Activated T-cell treated with anti-CD3 and anti-CD28 coated beads, Interleukin-2, amount 50 U/mL, for 1 hour (primary cell): ENCODE measurements around the gene ALG14.
"Not testable (repeated sequence)": the region's sequence is repeated elsewhere in the genome, so short reads cannot be mapped to it uniquely, and the experiment has no call there.

Experiments
- DNase-seq: peaks from one replicate; pipeline ENCODE4 v3.0.0-alpha.2; 2020

ALG14 gene

GRCh38 chr1:95086949-95087533 lies 14.3 kb upstream of the ALG14 start:
- DNase-seq = no peak

- DNase-seq = no peak
Measured at GRCh38 chr1:95085376-95085775, 12.6 kb upstream of the ALG14 start.

- DNase-seq = no peak
Measured at GRCh38 chr1:95084317-95085176, 11.8 kb upstream of the ALG14 start.

GRCh38 chr1:95080879-95081278 lies 8.1 kb upstream of the ALG14 start:
- no peak for DNase-seq

GRCh38 chr1:95080446-95080845 lies 7.7 kb upstream of the ALG14 start:
- DNase-seq = no peak

GRCh38 chr1:95076034-95076433 lies 3.3 kb upstream of the ALG14 start:
- no peak for DNase-seq

GRCh38 chr1:95073446-95073845 lies 695 bp upstream of the ALG14 start:
- no peak for DNase-seq

- DNase-seq = no peak
Measured at GRCh38 chr1:95072117-95072516, 634 bp downstream of the ALG14 start.

GRCh38 chr1:95071539-95071938 lies 1.2 kb downstream of the ALG14 start:
- DNase-seq = no peak

GRCh38 chr1:95069710-95070093 lies 3.0 kb downstream of the ALG14 start:
- DNase-seq = no peak

- no peak for DNase-seq
Measured at GRCh38 chr1:95068956-95069709, 3.6 kb downstream of the ALG14 start.

- DNase-seq = no peak
Measured at GRCh38 chr1:95067568-95067967, 5.2 kb downstream of the ALG14 start.

GRCh38 chr1:95067062-95067461 lies 5.7 kb downstream of the ALG14 start:
- DNase-seq = no peak

GRCh38 chr1:95061445-95062006 lies 11.2 kb downstream of the ALG14 start:
- no peak for DNase-seq

GRCh38 chr1:95058974-95059373 lies 13.8 kb downstream of the ALG14 start:
- no peak for DNase-seq

- no peak for DNase-seq
Measured at GRCh38 chr1:95057351-95057750, 15.4 kb downstream of the ALG14 start.

GRCh38 chr1:95049935-95050334 lies 22.8 kb downstream of the ALG14 start:
- DNase-seq = no peak

- no peak for DNase-seq
Measured at GRCh38 chr1:95048317-95048716, 24.4 kb downstream of the ALG14 start.

GRCh38 chr1:95047624-95048023 lies 25.1 kb downstream of the ALG14 start:
- DNase-seq = not testable (repeated sequence)

GRCh38 chr1:95046359-95046758 lies 26.4 kb downstream of the ALG14 start:
- DNase-seq = no peak

GRCh38 chr1:95043141-95043980 lies 29.4 kb downstream of the ALG14 start:
- DNase-seq = peak; percentile 77

- no peak for DNase-seq
Measured at GRCh38 chr1:95042286-95042685, 30.5 kb downstream of the ALG14 start.
